Liver (tissue), 9 donors: Measurements from ENCODE around the gene GRIK1. TPM values are rescaled to one million over a fixed set of nuclear protein-coding genes. Genes with fewer than 3 reads are reported as not detected.

Experiments used
- DNase-seq: peaks from one replicate; pipeline ENCODE4 v3.0.0-alpha.2; 2017; ENCODE audit warnings: low spot score
- H3K27ac ChIP-seq, 2 donors: one replicate each; pipeline ENCODE4 v1.7.0; 2013; ENCODE audit warnings: inconsistent platforms in 2 of 2, low read length in 2 of 2, control low read depth in 1 of 2, low read depth in 1 of 2, mild to moderate bottlenecking in 1 of 2
- H3K27me3 ChIP-seq, 4 donors: one replicate each; pipeline versions ENCODE4 v1.6.1 to v1.7.0; 2013; ENCODE audit warnings: low read length in 3 of 4, inconsistent platforms in 1 of 4, mild to moderate bottlenecking in 1 of 4, moderate library complexity in 1 of 4; ENCODE audit not compliant: control insufficient read depth in 4 of 4, insufficient read depth in 4 of 4
- H3K36me3 ChIP-seq, 4 donors: one replicate each; pipeline versions ENCODE4 v1.6.1 to v1.7.0; 2013; ENCODE audit warnings: low read length in 3 of 4, mild to moderate bottlenecking in 3 of 4, low read depth in 1 of 4, moderate library complexity in 1 of 4; ENCODE audit not compliant: control insufficient read depth in 4 of 4, insufficient read depth in 3 of 4
- H3K4me1 ChIP-seq, 4 donors: one replicate each; pipeline versions ENCODE4 v1.6.1 to v1.7.0; 2013; ENCODE audit warnings: low read length in 3 of 4, mild to moderate bottlenecking in 3 of 4, moderate library complexity in 1 of 4; ENCODE audit not compliant: control insufficient read depth in 4 of 4, insufficient read depth in 4 of 4
- H3K4me3 ChIP-seq, 3 donors: one replicate each; pipeline versions ENCODE4 v1.6.1 to v1.7.0; 2013; ENCODE audit warnings: low read length in 3 of 3, control low read depth in 1 of 3, low read depth in 1 of 3, mild to moderate bottlenecking in 1 of 3
- H3K9ac ChIP-seq, 2 donors: one replicate each; pipeline ENCODE4 v1.7.0; 2013; ENCODE audit warnings: low read length in 2 of 2, mild to moderate bottlenecking in 2 of 2, moderate library complexity in 2 of 2, control low read depth in 1 of 2, low read depth in 1 of 2
- H3K9me3 ChIP-seq, 4 donors: one replicate each; pipeline versions ENCODE4 v1.6.1 to v1.7.0; 2013; ENCODE audit warnings: low read length in 3 of 4; ENCODE audit not compliant: control insufficient read depth in 4 of 4
- EGR1 ChIP-seq, 2 donors: IDR thresholded peaks; 2 replicates each; pipeline ENCODE4 v1.6.1; 2016 to 2018; ENCODE audit warnings: antibody characterized with exemption in 2 of 2, low read depth in 2 of 2
- FOXA1 ChIP-seq: IDR thresholded peaks from 2 replicates; pipeline ENCODE4 v1.6.1; 2016; ENCODE audit warnings: antibody characterized with exemption
- FOXA2 ChIP-seq: IDR thresholded peaks from 2 replicates; pipeline ENCODE4 v1.6.1; 2016; ENCODE audit warnings: antibody characterized with exemption
- GABPA ChIP-seq, 2 donors: IDR thresholded peaks in 1 of 2; conservative IDR thresholded peaks in 1 of 2; 2 replicates each; pipeline ENCODE4 v1.6.1; 2016; ENCODE audit warnings: antibody characterized with exemption in 2 of 2, mild to moderate bottlenecking in 1 of 2, moderate library complexity in 1 of 2
- HNF4A ChIP-seq, 2 donors: conservative IDR thresholded peaks; 2 replicates each; pipeline ENCODE4 v1.6.1; 2016; ENCODE audit warnings: antibody characterized with exemption in 2 of 2, mild to moderate bottlenecking in 2 of 2
- HNF4G ChIP-seq: IDR thresholded peaks from 2 replicates; pipeline ENCODE4 v1.6.1; 2016; ENCODE audit warnings: antibody characterized with exemption
- JUND ChIP-seq, 2 donors: IDR thresholded peaks; 2 replicates each; pipeline ENCODE4 v1.6.1; 2016; ENCODE audit warnings: antibody characterized with exemption in 2 of 2
- NR2F2 ChIP-seq: IDR thresholded peaks from 2 replicates; pipeline ENCODE4 v1.6.1; 2016; ENCODE audit warnings: antibody characterized with exemption
- RAD21 ChIP-seq, 2 donors: IDR thresholded peaks; 2 replicates each; pipeline ENCODE4 v1.6.1; 2016; ENCODE audit warnings: antibody characterized with exemption in 2 of 2, mild to moderate bottlenecking in 2 of 2
- RXRA ChIP-seq, 2 donors: IDR thresholded peaks; 2 replicates each; pipeline ENCODE4 v1.6.1; 2017 to 2018; ENCODE audit warnings: antibody characterized with exemption in 2 of 2, mild to moderate bottlenecking in 1 of 2
- SP1 ChIP-seq: IDR thresholded peaks from 2 replicates; pipeline ENCODE4 v1.6.1; 2018; ENCODE audit warnings: antibody characterized with exemption, mild to moderate bottlenecking
- TAF1 ChIP-seq: conservative IDR thresholded peaks from 2 replicates; pipeline ENCODE4 v1.6.1; 2016; ENCODE audit warnings: antibody characterized with exemption, mild to moderate bottlenecking
- YY1 ChIP-seq: IDR thresholded peaks from 2 replicates; pipeline ENCODE4 v1.6.1; 2016; ENCODE audit warnings: antibody characterized with exemption, mild to moderate bottlenecking
- WGBS: extraction: QIAGEN DNeasy Blood & Tissue Kit; methylation state at CpG from one replicate; pipeline ENCODE4 v1.1.7; 2013; 5-methylcytosine and 5-hydroxymethylcytosine counted together
- polyA plus RNA-seq, 2 donors: library from polyadenylated mRNA; stranded (reverse) in 1 of 2; unstranded in 1 of 2; fragments of 200-250 nt in 1 of 2; fragments of >200 nt in 1 of 2; fragmentation: Nextera tagmentation in 1 of 2; extraction: Ambion mirVana in 1 of 2; gene quantifications; one replicate each; pipeline versions ENCODE4 v1.2.1 to v1.2.3, GENCODE V29; 2013 to 2015
- total RNA-seq, 2 donors: library from RNA; depleted of rRNA; stranded (reverse); fragments of >200 nt; gene quantifications; one replicate each; pipeline ENCODE4 v1.2.3, GENCODE V29; 2014
- TF ChIP-seq, protein P1 (sequence below): IDR thresholded peaks from 2 replicates; pipeline ENCODE4 v1.6.1; 2016; ENCODE audit warnings: antibody characterized with exemption
- TF ChIP-seq, protein P2 (sequence below): IDR thresholded peaks from 2 replicates; pipeline ENCODE4 v1.6.1; 2016; ENCODE audit warnings: antibody characterized with exemption
- TF ChIP-seq, protein P3 (sequence below): IDR thresholded peaks from 2 replicates; pipeline ENCODE4 v1.6.1; 2016; ENCODE audit warnings: antibody characterized with exemption, mild to moderate bottlenecking
- TF ChIP-seq, protein P4 (sequence below): IDR thresholded peaks from 2 replicates; pipeline ENCODE4 v1.6.1; 2016; ENCODE audit warnings: antibody characterized with exemption
- TF ChIP-seq, protein P5 (sequence below): fragments of 150-350 bp; IDR thresholded peaks from 2 replicates; pipeline ENCODE4 v1.5.1; 2017; ENCODE audit warnings: improper control_type of control experiment, low read depth, low read length; ENCODE audit not compliant: missing input control
- donor health status: healthy.
- donor health status: healthy.
- donor health status: healthy.
- donor health status: healthy.
- donor health status: healthy.

The GRIK1 gene
- total and polyA plus RNA-seq, 4 donors = 0.02 to 0.14 (median 0.05) TPM; not detected in 1

DNA sequence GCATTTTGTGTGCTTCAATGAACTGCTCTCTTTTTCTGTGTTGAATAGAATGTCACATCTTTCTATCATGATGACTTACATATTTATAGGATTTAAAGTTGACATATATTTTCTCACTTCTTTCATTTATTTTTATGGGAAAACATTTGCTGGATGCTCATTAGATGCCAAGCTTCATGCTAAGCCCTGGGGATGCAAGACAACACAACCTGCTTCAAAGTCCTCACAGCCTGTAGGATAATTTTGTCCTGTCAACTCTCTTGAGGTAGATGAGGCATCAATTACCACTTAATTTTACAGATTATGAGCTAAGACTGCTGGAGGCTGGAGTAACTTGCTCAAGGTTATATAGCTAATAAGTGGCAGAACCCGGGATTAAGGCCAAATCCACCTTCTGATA, 264.3 kb downstream of the GRIK1 start:
- TF ChIP-seq RXRA (IDR thresholded peaks at IDR 0.05) = no peak
- no peak for TF ChIP-seq GABPA (IDR thresholded peaks at IDR 0.05 in 1 of 2, conservative IDR thresholded peaks at IDR 0.05 in 1 of 2)
- TF ChIP-seq, protein P1, sequence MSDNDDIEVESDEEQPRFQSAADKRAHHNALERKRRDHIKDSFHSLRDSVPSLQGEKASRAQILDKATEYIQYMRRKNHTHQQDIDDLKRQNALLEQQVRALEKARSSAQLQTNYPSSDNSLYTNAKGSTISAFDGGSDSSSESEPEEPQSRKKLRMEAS = no peak
- no peak for TF ChIP-seq NR2F2
- no peak for TF ChIP-seq FOXA1
- TF ChIP-seq, protein P2, sequence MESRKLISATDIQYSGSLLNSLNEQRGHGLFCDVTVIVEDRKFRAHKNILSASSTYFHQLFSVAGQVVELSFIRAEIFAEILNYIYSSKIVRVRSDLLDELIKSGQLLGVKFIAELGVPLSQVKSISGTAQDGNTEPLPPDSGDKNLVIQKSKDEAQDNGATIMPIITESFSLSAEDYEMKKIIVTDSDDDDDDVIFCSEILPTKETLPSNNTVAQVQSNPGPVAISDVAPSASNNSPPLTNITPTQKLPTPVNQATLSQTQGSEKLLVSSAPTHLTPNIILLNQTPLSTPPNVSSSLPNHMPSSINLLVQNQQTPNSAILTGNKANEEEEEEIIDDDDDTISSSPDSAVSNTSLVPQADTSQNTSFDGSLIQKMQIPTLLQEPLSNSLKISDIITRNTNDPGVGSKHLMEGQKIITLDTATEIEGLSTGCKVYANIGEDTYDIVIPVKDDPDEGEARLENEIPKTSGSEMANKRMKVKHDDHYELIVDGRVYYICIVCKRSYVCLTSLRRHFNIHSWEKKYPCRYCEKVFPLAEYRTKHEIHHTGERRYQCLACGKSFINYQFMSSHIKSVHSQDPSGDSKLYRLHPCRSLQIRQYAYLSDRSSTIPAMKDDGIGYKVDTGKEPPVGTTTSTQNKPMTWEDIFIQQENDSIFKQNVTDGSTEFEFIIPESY = no peak
- no peak for TF ChIP-seq EGR1 (IDR thresholded peaks at IDR 0.05; ENCODE audit: low read depth in 2 of 2)
- no peak for TF ChIP-seq HNF4G
- TF ChIP-seq, protein P3, sequence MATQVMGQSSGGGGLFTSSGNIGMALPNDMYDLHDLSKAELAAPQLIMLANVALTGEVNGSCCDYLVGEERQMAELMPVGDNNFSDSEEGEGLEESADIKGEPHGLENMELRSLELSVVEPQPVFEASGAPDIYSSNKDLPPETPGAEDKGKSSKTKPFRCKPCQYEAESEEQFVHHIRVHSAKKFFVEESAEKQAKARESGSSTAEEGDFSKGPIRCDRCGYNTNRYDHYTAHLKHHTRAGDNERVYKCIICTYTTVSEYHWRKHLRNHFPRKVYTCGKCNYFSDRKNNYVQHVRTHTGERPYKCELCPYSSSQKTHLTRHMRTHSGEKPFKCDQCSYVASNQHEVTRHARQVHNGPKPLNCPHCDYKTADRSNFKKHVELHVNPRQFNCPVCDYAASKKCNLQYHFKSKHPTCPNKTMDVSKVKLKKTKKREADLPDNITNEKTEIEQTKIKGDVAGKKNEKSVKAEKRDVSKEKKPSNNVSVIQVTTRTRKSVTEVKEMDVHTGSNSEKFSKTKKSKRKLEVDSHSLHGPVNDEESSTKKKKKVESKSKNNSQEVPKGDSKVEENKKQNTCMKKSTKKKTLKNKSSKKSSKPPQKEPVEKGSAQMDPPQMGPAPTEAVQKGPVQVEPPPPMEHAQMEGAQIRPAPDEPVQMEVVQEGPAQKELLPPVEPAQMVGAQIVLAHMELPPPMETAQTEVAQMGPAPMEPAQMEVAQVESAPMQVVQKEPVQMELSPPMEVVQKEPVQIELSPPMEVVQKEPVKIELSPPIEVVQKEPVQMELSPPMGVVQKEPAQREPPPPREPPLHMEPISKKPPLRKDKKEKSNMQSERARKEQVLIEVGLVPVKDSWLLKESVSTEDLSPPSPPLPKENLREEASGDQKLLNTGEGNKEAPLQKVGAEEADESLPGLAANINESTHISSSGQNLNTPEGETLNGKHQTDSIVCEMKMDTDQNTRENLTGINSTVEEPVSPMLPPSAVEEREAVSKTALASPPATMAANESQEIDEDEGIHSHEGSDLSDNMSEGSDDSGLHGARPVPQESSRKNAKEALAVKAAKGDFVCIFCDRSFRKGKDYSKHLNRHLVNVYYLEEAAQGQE = no peak
- Histone ChIP-seq H3K27ac (no peak overlapping the region), H3K27me3 (no peaks in the 10 kb centered on the region), H3K9me3 (no peaks in the 10 kb centered on the region), H3K36me3 (no peaks in the 10 kb centered on the region), H3K4me3 (no peak overlapping the region), H3K9ac (no peak overlapping the region), H3K4me1 (no peaks in the 10 kb centered on the region)
- no peak for DNase-seq
- WGBS = 87% methylated on average over 1 of the region's 1 CpG

DNA sequence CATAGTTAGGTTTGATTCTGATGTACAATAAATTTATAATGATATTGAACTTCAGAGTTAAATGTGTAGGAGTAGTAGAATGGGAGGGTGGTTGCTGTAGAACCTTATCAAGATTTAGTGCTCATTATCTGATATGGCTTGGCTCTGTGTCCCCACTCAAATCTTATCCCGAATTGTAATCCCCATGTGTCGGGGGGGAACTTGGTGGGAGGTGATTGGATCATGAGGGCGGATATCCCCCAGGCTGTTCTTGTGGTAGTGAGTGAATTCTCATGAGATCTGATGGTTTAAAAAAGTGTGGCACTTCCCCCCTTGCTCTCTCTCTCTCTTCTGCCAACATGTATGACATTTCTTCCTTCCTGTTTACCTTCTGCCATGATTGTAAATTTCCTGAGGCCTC, 265.5 kb downstream of the GRIK1 start:
- Histone ChIP-seq H3K9ac (no peak overlapping the region), H3K27me3 (no peaks in the 10 kb centered on the region), H3K4me1 (no peaks in the 10 kb centered on the region), H3K9me3 (no peaks in the 10 kb centered on the region), H3K27ac (no peak overlapping the region), H3K4me3 (no peak overlapping the region), H3K36me3 (no peaks in the 10 kb centered on the region)
- no peak for DNase-seq
- TF ChIP-seq YY1 (no peak), TAF1 (no peak), EGR1 (IDR thresholded peaks at IDR 0.05; ENCODE audit: low read depth in 2 of 2) (no peak), RAD21 (IDR thresholded peaks at IDR 0.05) (no peak), HNF4A (conservative IDR thresholded peaks at IDR 0.05) (no peak), FOXA2 (no peak), GABPA (IDR thresholded peaks at IDR 0.05 in 1 of 2, conservative IDR thresholded peaks at IDR 0.05 in 1 of 2) (no peak), SP1 (no peak), HNF4G (no peak), NR2F2 (no peak), FOXA1 (no peak), JUND (IDR thresholded peaks at IDR 0.05) (no peak), RXRA (IDR thresholded peaks at IDR 0.05) (no peak)
- TF ChIP-seq, protein P1 = no peak
- TF ChIP-seq, protein P4, sequence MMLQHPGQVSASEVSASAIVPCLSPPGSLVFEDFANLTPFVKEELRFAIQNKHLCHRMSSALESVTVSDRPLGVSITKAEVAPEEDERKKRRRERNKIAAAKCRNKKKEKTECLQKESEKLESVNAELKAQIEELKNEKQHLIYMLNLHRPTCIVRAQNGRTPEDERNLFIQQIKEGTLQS = no peak
- TF ChIP-seq, protein P3 = no peak
- TF ChIP-seq, protein P5, sequence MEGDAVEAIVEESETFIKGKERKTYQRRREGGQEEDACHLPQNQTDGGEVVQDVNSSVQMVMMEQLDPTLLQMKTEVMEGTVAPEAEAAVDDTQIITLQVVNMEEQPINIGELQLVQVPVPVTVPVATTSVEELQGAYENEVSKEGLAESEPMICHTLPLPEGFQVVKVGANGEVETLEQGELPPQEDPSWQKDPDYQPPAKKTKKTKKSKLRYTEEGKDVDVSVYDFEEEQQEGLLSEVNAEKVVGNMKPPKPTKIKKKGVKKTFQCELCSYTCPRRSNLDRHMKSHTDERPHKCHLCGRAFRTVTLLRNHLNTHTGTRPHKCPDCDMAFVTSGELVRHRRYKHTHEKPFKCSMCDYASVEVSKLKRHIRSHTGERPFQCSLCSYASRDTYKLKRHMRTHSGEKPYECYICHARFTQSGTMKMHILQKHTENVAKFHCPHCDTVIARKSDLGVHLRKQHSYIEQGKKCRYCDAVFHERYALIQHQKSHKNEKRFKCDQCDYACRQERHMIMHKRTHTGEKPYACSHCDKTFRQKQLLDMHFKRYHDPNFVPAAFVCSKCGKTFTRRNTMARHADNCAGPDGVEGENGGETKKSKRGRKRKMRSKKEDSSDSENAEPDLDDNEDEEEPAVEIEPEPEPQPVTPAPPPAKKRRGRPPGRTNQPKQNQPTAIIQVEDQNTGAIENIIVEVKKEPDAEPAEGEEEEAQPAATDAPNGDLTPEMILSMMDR = no peak
- TF ChIP-seq, protein P2 = no peak
- 79% methylated on average over 3 of the region's 3 CpGs for WGBS
